Measurements from ENCODE around the gene GOLGA1. TPM values are rescaled to one million over a fixed set of nuclear protein-coding genes. Genes with fewer than 3 reads are reported as not detected.

Gene GOLGA1
- total and polyA plus RNA-seq, 9 of the 15 experiments (the other 6 are each of a cell fraction or from before 2014, with no cell fraction given), result 2.9 to 15.9 (median 8.5) TPM

- TF ChIP-seq SMC3 (conservative IDR thresholded peaks at IDR 0.05; ENCODE audit: insufficient read depth, low read depth, low read length) (no peak), SMARCC2 (IDR thresholded peaks at IDR 0.05; ENCODE audit: low read depth) (no peak), NFE2L1 (tag; IDR thresholded peaks at IDR 0.05; ENCODE audit: borderline replicate concordance, low read depth) (no peak), EHMT2 (IDR thresholded peaks at IDR 0.05) (peak; percentile 59; the same call in 1 of the 2 replicates), CHD4 (IDR thresholded peaks at IDR 0.05; ENCODE audit: insufficient read depth, insufficient replicate concordance, low read depth, low read length, poor library complexity, severe bottlenecking) (no peak), NCOA2 (IDR thresholded peaks at IDR 0.05; ENCODE audit: partially characterized antibody in 2 of 2) (no peak), ARNT (IDR thresholded peaks at IDR 0.05) (peak in 1 of 2 experiments; percentile 58; a peak in 1 of 4 replicates), HMGN3 (IDR thresholded peaks at IDR 0.05; ENCODE audit: borderline replicate concordance, extremely low read depth, insufficient read length, low read depth, low read length) (no peak), SAFB (IDR thresholded peaks at IDR 0.05; ENCODE audit: borderline replicate concordance, low read depth, low read length) (no peak), ZNF764 (CRISPR knock-in tag; IDR thresholded peaks at IDR 0.05; ENCODE audit: low read depth) (no peak), ESRRA (IDR thresholded peaks at IDR 0.05; ENCODE audit: borderline replicate concordance, low read depth) (no peak), BCOR (IDR thresholded peaks at IDR 0.05) (no peak), ZNF76 (CRISPR knock-in tag; IDR thresholded peaks at IDR 0.05; ENCODE audit: borderline replicate concordance) (no peak), HDAC2 (IDR thresholded peaks at IDR 0.05) (no peak), FOSL1 (tag; conservative IDR thresholded peaks at IDR 0.05) (no peak), HNRNPLL (IDR thresholded peaks at IDR 0.05; ENCODE audit: low read depth, low read length, poor library complexity, severe bottlenecking) (no peak), TEAD2 (tag; IDR thresholded peaks at IDR 0.05) (no peak), EP400 (IDR thresholded peaks at IDR 0.05) (no peak), HDAC3 (IDR thresholded peaks at IDR 0.05; ENCODE audit: borderline replicate concordance, partially characterized antibody) (no peak), RUNX1 (IDR thresholded peaks at IDR 0.05; ENCODE audit: low read depth) (no peak), ZBTB17 (CRISPR knock-in tag; IDR thresholded peaks at IDR 0.05) (no peak), TAF1 (IDR thresholded peaks at IDR 0.05; ENCODE audit: control insufficient read depth, extremely low read depth, insufficient read depth, low read length, severe bottlenecking) (peak; percentile 11), CHD1 (IDR thresholded peaks at IDR 0.05; ENCODE audit: low read length) (no peak), POU5F1 (IDR thresholded peaks at IDR 0.05; ENCODE audit: borderline replicate concordance, low read depth, low read length, partially characterized antibody) (no peak), POLR2AphosphoS5 (IDR thresholded peaks at IDR 0.05; ENCODE audit: control insufficient read depth, insufficient read depth, low read depth, low read length) (peak; percentile 19; the same call in 1 of the 2 replicates), CXXC5 (CRISPR knock-in tag; IDR thresholded peaks at IDR 0.05) (peak; percentile 22), FOS (IDR thresholded peaks at IDR 0.05; ENCODE audit: extremely low read depth, insufficient read length) (no peak), SIX5 (IDR thresholded peaks at IDR 0.05; ENCODE audit: borderline replicate concordance in 1 of 2, insufficient read depth in 1 of 2, low read depth in 1 of 2, low read length in 2 of 2) (no peak)
These were observed 1.0 kb upstream of the GOLGA1 start (continued) for GRCh38 chr9:124941679-124942561.
